Stimulated activated naive CD8-positive, alpha-beta T cell treated with anti-CD3 and anti-CD28 coated beads, Interleukin-15, Interleukin-2, amounts not matched to agents 100 ng/mL and 50 ng/mL, for 24 hours (primary cell): ENCODE results near the gene RTN4R.

Experiments
- H3K27ac Mint-ChIP-seq: one replicate; pipeline ENCODE4 v1.8.0; 2021; ENCODE audit warnings: mild to moderate bottlenecking, mixed read lengths
- H3K27me3 Mint-ChIP-seq: one replicate; pipeline ENCODE4 v1.8.0; 2021; ENCODE audit warnings: mixed read lengths
- H3K36me3 Mint-ChIP-seq: one replicate; pipeline ENCODE4 v1.8.0; 2021; ENCODE audit warnings: low read depth, mixed read lengths
- H3K4me1 Mint-ChIP-seq: one replicate; pipeline ENCODE4 v1.8.0; 2021; ENCODE audit warnings: low read depth, mixed read lengths
- H3K4me3 Mint-ChIP-seq: one replicate; pipeline ENCODE4 v1.8.0; 2021; ENCODE audit warnings: mild to moderate bottlenecking, mixed read lengths
- H3K9me3 Mint-ChIP-seq: one replicate; pipeline ENCODE4 v1.8.0; 2021; ENCODE audit warnings: mixed read lengths

The RTN4R gene

GRCh38 chr22:20209761-20210250 is 58.3 kb downstream of the RTN4R start:
- Mint-ChIP-seq H3K4me1 (peaks cover 30% of the 10 kb centered on the region), H3K4me3 (no peak overlapping the region), H3K36me3 (no peaks in the 10 kb centered on the region), H3K9me3 (no peaks in the 10 kb centered on the region), H3K27me3 (no peaks in the 10 kb centered on the region), H3K27ac (no peak overlapping the region)

DNA sequence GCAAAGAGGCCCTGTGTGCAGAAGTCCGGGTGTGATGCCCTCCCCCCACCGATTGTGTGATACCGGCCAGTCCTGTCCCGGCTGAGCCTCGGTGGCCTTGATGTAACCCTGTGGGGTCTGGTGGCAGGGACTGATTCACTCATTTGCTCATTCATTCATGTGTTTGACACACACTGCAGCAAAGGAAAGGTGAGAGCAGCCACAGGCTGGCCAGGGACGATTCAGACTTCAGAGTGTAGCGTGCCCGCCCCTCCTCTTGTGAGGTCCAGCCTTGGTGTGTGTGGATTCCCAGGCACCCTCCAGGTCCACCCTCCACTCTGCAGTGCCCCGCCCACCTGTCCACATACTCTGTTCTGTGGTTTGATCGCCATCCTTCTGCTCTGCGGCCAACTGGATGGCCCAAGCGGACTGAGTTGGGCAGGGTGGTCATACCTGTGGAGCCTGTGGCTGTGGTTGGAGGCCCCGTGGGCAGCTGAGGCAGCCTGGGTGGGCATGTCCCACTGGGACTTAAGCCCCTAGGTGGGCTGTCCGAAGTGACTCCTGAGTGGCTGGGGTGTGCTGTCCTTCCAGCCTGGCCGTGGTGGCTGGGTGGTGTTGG is 59.3 kb downstream of the RTN4R start:
- no peak overlapping the region for H3K4me3 Mint-ChIP-seq
- H3K36me3 Mint-ChIP-seq: no peaks in the 10 kb centered on the region
- H3K4me1 Mint-ChIP-seq: peaks cover 30% of the 10 kb centered on the region
- no peak overlapping the region for H3K27ac Mint-ChIP-seq
- no peaks in the 10 kb centered on the region for H3K9me3 Mint-ChIP-seq
- no peaks in the 10 kb centered on the region for H3K27me3 Mint-ChIP-seq

GRCh38 chr22:20207277-20208025 is 60.7 kb downstream of the RTN4R start:
- H3K27ac Mint-ChIP-seq: peak overlapping the region; percentile 83

DNA sequence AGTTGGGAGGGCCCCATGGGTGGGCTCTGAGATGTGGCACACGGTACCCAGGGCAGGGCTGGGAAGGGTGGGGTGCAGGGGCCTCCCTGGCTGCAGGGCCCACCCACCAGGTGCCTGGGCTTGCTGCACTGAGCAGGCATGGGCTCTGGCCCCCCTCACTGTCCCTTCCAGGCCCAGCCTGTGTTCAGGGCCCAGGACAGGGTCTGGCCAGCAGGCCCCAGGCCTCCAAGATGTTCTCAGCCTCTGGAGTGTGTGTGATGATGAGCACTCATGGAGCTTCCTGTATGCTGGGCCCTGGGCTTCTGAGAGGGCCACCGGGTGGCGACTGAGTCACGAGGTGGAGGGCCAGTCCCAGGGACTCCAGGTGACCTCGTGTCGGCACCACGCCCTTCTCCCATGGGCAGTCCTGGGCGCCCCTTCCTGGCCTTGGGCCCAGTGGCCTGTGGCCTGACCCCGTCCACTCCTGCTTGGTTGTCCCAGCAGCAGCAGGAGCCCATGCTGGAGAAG is 61.4 kb downstream of the RTN4R start:
- Mint-ChIP-seq H3K27ac (peak overlapping the region; percentile 83), H3K9me3 (no peaks in the 10 kb centered on the region), H3K4me1 (peaks cover 24% of the 10 kb centered on the region), H3K36me3 (no peaks in the 10 kb centered on the region), H3K4me3 (peak overlapping the region; percentile 90), H3K27me3 (no peaks in the 10 kb centered on the region)

More at GRCh38 chr22:20207277-20208025, 60.7 kb downstream of the RTN4R start:
- Mint-ChIP-seq H3K4me1 (peaks cover 27% of the 10 kb centered on the region), H3K9me3 (no peaks in the 10 kb centered on the region), H3K27me3 (no peaks in the 10 kb centered on the region), H3K4me3 (peak overlapping the region; percentile 90), H3K36me3 (no peaks in the 10 kb centered on the region)

DNA sequence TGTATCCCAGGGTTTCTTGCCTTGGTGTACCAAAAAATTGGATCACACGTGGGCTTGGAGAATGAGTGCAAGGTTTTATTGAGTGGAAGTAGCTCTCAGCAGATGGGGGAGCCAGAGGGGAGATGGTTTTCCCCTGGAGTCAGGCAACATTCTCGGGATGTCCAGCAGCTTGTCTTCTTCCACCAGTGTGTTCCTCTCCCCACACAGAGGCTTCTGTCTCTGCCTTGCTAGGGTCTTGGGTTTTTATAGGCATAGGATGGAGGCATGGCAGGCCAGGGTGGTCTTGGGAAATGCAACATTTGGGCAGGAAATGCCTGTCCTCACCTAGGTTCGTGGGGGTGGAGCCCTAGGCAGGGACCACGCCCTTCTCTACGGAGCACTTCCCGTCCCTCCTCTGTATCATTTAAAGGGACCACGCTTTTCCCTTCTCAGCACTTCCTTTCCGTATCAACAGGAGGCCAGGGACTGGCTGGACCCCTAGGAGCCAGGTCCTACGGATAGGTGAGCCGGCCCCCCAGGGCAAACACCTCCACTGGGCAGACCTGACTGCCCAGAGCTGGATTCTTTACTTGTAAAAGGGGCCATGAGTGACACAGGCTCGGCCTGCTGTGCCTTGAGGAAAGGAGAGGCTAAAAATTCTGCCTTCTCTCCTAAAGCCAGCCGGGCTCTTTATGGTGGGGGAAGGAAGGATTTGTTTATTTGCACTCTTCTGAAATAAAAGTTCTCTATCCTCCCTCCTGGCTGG is 62.0 kb downstream of the RTN4R start:
- H3K4me3 Mint-ChIP-seq: peak overlapping the region; percentile 90
- no peaks in the 10 kb centered on the region for H3K36me3 Mint-ChIP-seq
- H3K27me3 Mint-ChIP-seq: no peaks in the 10 kb centered on the region
- H3K4me1 Mint-ChIP-seq: peaks cover 24% of the 10 kb centered on the region
- H3K9me3 Mint-ChIP-seq: no peaks in the 10 kb centered on the region
- H3K27ac Mint-ChIP-seq: peak overlapping the region; percentile 83

- H3K4me3 Mint-ChIP-seq: peak overlapping the region; percentile 90
- H3K36me3 Mint-ChIP-seq: no peaks in the 10 kb centered on the region
- peak overlapping the region; percentile 83 for H3K27ac Mint-ChIP-seq
These were observed 62.6 kb downstream of the RTN4R start for GRCh38 chr22:20205464-20205963.

GRCh38 chr22:20204806-20205205 is 63.3 kb downstream of the RTN4R start:
- Mint-ChIP-seq H3K9me3 (no peaks in the 10 kb centered on the region), H3K4me1 (peaks cover 24% of the 10 kb centered on the region), H3K27ac (no peak overlapping the region), H3K36me3 (no peaks in the 10 kb centered on the region), H3K4me3 (no peak overlapping the region), H3K27me3 (no peaks in the 10 kb centered on the region)

More at GRCh38 chr22:20205464-20205963, 62.6 kb downstream of the RTN4R start:
- Mint-ChIP-seq H3K27me3 (no peaks in the 10 kb centered on the region), H3K9me3 (no peaks in the 10 kb centered on the region), H3K4me1 (peaks cover 24% of the 10 kb centered on the region)

DNA sequence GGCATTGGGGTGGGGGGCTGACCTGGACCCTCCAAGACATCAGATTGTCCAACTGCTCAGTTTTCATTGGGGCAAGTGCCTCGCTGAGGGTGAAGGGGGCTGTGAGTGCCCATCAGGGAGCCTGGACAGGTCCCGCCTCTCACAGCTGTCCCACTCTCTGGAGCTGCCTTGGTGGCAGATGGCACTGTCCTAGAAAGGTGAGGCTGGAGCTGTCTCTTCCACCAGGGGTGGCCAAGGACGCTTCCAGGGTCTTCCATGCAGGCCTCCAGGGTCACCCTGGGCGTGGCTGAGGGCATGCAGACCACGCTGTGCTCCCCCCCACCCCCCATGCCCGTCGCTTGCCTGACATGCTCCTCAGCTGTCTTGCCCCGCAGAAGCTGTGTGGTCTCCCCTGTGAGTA is 63.8 kb downstream of the RTN4R start:
- Mint-ChIP-seq H3K4me1 (peaks cover 24% of the 10 kb centered on the region), H3K36me3 (no peaks in the 10 kb centered on the region), H3K4me3 (no peak overlapping the region), H3K27ac (no peak overlapping the region), H3K27me3 (no peaks in the 10 kb centered on the region), H3K9me3 (no peaks in the 10 kb centered on the region)

GRCh38 chr22:20203552-20204201 is 64.4 kb downstream of the RTN4R start:
- no peaks in the 10 kb centered on the region for H3K27me3 Mint-ChIP-seq
- peaks cover 24% of the 10 kb centered on the region for H3K4me1 Mint-ChIP-seq
- no peak overlapping the region for H3K27ac Mint-ChIP-seq
- no peak overlapping the region for H3K4me3 Mint-ChIP-seq
- no peaks in the 10 kb centered on the region for H3K9me3 Mint-ChIP-seq
- H3K36me3 Mint-ChIP-seq: no peaks in the 10 kb centered on the region

- H3K4me3 Mint-ChIP-seq: no peak overlapping the region
- H3K36me3 Mint-ChIP-seq: no peaks in the 10 kb centered on the region
- H3K27ac Mint-ChIP-seq: no peak overlapping the region
- H3K4me1 Mint-ChIP-seq: peaks cover 23% of the 10 kb centered on the region
- no peaks in the 10 kb centered on the region for H3K27me3 Mint-ChIP-seq
- no peaks in the 10 kb centered on the region for H3K9me3 Mint-ChIP-seq
These were observed 65.0 kb downstream of the RTN4R start for GRCh38 chr22:20203142-20203551.

DNA sequence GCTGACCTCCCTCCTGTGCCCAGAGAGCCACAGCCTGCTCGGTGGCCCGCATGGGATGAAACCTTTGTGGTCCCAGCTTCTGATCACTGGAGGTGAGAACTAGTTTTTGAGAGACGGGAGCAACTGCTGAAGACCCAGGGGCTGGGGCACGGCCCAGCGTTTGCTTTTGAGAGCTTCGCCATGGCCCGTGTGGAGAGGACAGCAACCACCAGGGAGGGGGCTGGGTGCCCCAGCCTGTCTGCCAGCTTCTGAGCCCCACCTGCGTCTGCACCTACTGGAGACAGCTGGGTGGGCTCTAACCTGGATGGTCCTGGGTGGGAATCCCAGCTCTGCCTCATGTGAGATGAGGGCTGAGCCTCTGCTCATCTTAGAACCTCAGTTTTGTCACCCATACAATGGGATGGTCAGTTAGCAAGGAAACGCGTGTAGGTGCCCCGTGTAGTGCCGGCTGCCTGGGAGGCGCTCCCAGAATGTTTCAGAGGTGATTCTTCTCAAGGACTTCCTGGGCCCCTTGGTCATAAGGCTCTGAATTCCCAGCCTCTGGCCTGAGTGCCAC is 66.2 kb downstream of the RTN4R start:
- H3K36me3 Mint-ChIP-seq: no peaks in the 10 kb centered on the region
- H3K27me3 Mint-ChIP-seq: no peaks in the 10 kb centered on the region
- H3K4me1 Mint-ChIP-seq: peaks cover 10% of the 10 kb centered on the region
- no peaks in the 10 kb centered on the region for H3K9me3 Mint-ChIP-seq
- no peak overlapping the region for H3K27ac Mint-ChIP-seq
- no peak overlapping the region for H3K4me3 Mint-ChIP-seq

GRCh38 chr22:20199906-20200305 is 68.2 kb downstream of the RTN4R start:
- Mint-ChIP-seq H3K36me3 (no peaks in the 10 kb centered on the region), H3K27me3 (no peaks in the 10 kb centered on the region), H3K27ac (no peak overlapping the region), H3K4me1 (no peaks in the 10 kb centered on the region), H3K9me3 (no peaks in the 10 kb centered on the region), H3K4me3 (no peak overlapping the region)

GRCh38 chr22:20199413-20199842 is 68.7 kb downstream of the RTN4R start:
- Mint-ChIP-seq H3K4me3 (no peak overlapping the region), H3K36me3 (no peaks in the 10 kb centered on the region), H3K27me3 (no peaks in the 10 kb centered on the region), H3K9me3 (no peaks in the 10 kb centered on the region), H3K4me1 (no peaks in the 10 kb centered on the region), H3K27ac (no peak overlapping the region)
